Measurements from ENCODE around the gene DDX52. TPM values are rescaled to one million over a fixed set of nuclear protein-coding genes. Genes with fewer than 3 reads are reported as not detected.

DDX52 gene
- total and polyA plus RNA-seq, 2 of the 8 experiments (the other 6 are each of a cell fraction or from before 2014, with no cell fraction given): 10.0 to 45.9 TPM

DNA sequence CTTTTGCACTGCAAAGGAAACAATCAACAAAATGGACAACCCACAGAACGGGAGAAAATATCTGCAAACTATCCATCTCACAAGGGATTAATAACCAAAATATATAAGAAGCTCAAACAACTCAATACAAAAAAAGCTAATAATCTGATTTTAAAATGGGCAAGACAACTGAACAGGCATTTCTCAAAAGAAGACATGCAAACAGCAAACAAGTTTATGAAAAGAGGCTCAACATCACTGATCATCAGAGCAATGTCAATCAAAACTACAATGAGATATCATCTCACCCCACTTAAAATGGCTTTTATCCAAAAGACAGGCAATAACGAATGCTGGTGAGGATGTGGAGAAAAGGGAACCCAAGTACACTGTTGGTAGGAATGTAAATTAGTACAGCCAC is 68.8 kb downstream of the DDX52 start:
- POLR2A ChIA-PET (ENCODE audit: partially characterized antibody): interaction anchor here (1.6 kb wide), 1 partner anchor 11 kb away, joined by 4 read pairs; no protein-coding TSS in a partner anchor
- Histone ChIP-seq H3K4me3 (ENCODE audit: extremely low read depth in 1 of 4, insufficient read depth in 2 of 4, low read depth in 3 of 4, low read length in 4 of 4) (no peak overlapping the region), H3K23ac (ENCODE audit: insufficient read length) (no peak overlapping the region), H4K5ac (ENCODE audit: insufficient read length, low read depth, low read length) (no peak overlapping the region), H3K4ac (replicated peaks; ENCODE audit: insufficient read length, low read depth, low read length) (no peak overlapping the region), H3K9ac (replicated peaks in 1 of 4; ENCODE audit: extremely low read depth in 1 of 4, low read depth in 3 of 4, low read length in 3 of 4) (no peak overlapping the region), H4K8ac (ENCODE audit: extremely low read depth, insufficient read depth, low read length) (no peak overlapping the region), H4K20me1 (replicated peaks in 1 of 2; ENCODE audit: control insufficient read depth in 1 of 2, insufficient read depth in 2 of 2, low read length in 2 of 2) (no peaks in the 10 kb centered on the region), H3K27me3 (replicated peaks in 1 of 4; ENCODE audit: control insufficient read depth in 3 of 4, extremely low read depth in 1 of 4, insufficient read depth in 3 of 4, low read length in 3 of 4) (no peaks in the 10 kb centered on the region), H2AFZ (ENCODE audit: low read length) (no peak overlapping the region), H2BK120ac (replicated peaks; ENCODE audit: low read depth, low read length) (no peak overlapping the region), H3K9me3 (ENCODE audit: insufficient read depth in 2 of 2, low read depth in 1 of 2, low read length in 1 of 2) (no peaks in the 10 kb centered on the region), H3K79me1 (ENCODE audit: low read depth, low read length) (no peaks in the 10 kb centered on the region), H3K79me2 (ENCODE audit: control insufficient read depth in 1 of 2, insufficient read depth in 2 of 2, low read length in 2 of 2) (no peaks in the 10 kb centered on the region), H4K91ac (replicated peaks; ENCODE audit: insufficient read length, low read length) (no peak overlapping the region), H3K4me2 (ENCODE audit: insufficient read depth in 1 of 2, low read depth in 2 of 2, low read length in 2 of 2) (no peak overlapping the region), H2BK15ac (ENCODE audit: low read length) (no peak overlapping the region), H2BK5ac (ENCODE audit: low read depth, low read length) (no peak overlapping the region), H3K18ac (ENCODE audit: extremely low read depth, low read length) (no peak overlapping the region), H3K27ac (ENCODE audit: low read depth, low read length) (no peak overlapping the region), H3K14ac (ENCODE audit: insufficient read length) (no peak overlapping the region), H3K23me2 (ENCODE audit: low read depth, low read length) (no peaks in the 10 kb centered on the region), H2AK5ac (ENCODE audit: low read depth, low read length) (no peak overlapping the region), H3K36me3 (ENCODE audit: control insufficient read depth in 2 of 4, insufficient read depth in 4 of 4, low read length in 3 of 4) (peaks cover 0 to 22% (median 3%) of the 10 kb centered on the region in 4 experiments; a peak in 3 of 8 replicates), H3K56ac (replicated peaks; ENCODE audit: insufficient read length, low read depth, low read length) (no peak overlapping the region), H2BK12ac (ENCODE audit: low read depth, low read length) (no peak overlapping the region), H3K4me1 (replicated peaks in 1 of 4; ENCODE audit: control insufficient read depth in 3 of 4, insufficient read depth in 4 of 4, low read length in 3 of 4) (no peaks in the 10 kb centered on the region), H2BK20ac (ENCODE audit: low read length) (no peak overlapping the region)
- FAIRE-seq (no peak), DNase-seq (ENCODE audit: low read depth in 1 of 2, low spot score in 2 of 2) (no peak)
- TF ChIP-seq EZH2 (IDR thresholded peaks at IDR 0.05; ENCODE audit: low read depth, low read length, severe bottlenecking): no peak
- TF ChIP-seq SAP30 (IDR thresholded peaks at IDR 0.05; ENCODE audit: insufficient read depth, insufficient replicate concordance, low read length): no peak
- TF ChIP-seq HDAC2 (IDR thresholded peaks at IDR 0.05; ENCODE audit: borderline replicate concordance in 1 of 2, low read depth in 2 of 2, low read length in 2 of 2): no peak
- TF ChIP-seq NRF1 (IDR thresholded peaks at IDR 0.05; ENCODE audit: low read depth, low read length): no peak
- no peak for TF ChIP-seq KDM4A (IDR thresholded peaks at IDR 0.05; ENCODE audit: low read depth, low read length, severe bottlenecking)
- no peak for TF ChIP-seq CBX5 (IDR thresholded peaks at IDR 0.05; ENCODE audit: low read depth, low read length)
- no peak for TF ChIP-seq EGR1 (IDR thresholded peaks at IDR 0.05; ENCODE audit: borderline replicate concordance, low read depth, low read length)
- TF ChIP-seq SP2 (IDR thresholded peaks at IDR 0.05; ENCODE audit: low read length): no peak
- CTCF ChIA-PET (ENCODE audit: partially characterized antibody): interaction anchor here (0.6 to 1.0 kb wide), 2 partner anchors 30 to 47 kb away, joined by 4 read pairs; no protein-coding TSS in a partner anchor
- WGBS, 2 experiments (ENCODE audit: extremely low coverage in 1 of 2, insufficient coverage in 1 of 2, insufficient read length in 1 of 2, insufficient replicate concordance in 2 of 2, low coverage in 1 of 2, low lambda C conversion rate in 2 of 2, missing lambda C conversion rate in 1 of 2): 90% methylated on average over 2 of the region's 2 CpGs; no CpG with 5 or more reads in 1 of the 2 experiments

Measured in H1 (cell line).